CD4-positive, alpha-beta T cell treated with Interleukin-4 for 4 hours (primary cell): ENCODE measurements around the gene NTRK2.

ENCODE experiments used
- DNase-seq: peaks from one replicate; pipeline ENCODE4 v3.0.0-alpha.2; 2020

Gene NTRK2

DNA sequence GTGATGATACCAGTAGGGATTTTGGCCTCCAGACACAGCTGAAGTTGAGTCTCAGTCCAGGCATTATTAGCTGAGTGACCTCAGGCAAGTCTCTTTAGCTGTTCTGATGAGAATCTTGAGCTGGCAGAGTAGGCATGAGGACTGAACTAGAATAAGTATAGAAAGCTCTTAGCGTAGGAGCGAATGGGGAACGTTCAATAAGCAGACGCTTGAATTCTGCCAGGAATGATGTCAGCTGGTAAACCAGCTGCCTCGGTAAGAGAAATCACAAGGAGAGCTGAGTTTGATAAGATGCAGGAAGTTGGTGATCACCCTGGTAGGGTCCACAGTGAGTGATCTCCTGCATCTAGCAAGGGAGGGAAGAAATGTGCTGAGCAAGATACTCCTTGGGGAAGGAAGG is 280.4 kb downstream of the NTRK2 start:
- DNase-seq, result no peak

DNA sequence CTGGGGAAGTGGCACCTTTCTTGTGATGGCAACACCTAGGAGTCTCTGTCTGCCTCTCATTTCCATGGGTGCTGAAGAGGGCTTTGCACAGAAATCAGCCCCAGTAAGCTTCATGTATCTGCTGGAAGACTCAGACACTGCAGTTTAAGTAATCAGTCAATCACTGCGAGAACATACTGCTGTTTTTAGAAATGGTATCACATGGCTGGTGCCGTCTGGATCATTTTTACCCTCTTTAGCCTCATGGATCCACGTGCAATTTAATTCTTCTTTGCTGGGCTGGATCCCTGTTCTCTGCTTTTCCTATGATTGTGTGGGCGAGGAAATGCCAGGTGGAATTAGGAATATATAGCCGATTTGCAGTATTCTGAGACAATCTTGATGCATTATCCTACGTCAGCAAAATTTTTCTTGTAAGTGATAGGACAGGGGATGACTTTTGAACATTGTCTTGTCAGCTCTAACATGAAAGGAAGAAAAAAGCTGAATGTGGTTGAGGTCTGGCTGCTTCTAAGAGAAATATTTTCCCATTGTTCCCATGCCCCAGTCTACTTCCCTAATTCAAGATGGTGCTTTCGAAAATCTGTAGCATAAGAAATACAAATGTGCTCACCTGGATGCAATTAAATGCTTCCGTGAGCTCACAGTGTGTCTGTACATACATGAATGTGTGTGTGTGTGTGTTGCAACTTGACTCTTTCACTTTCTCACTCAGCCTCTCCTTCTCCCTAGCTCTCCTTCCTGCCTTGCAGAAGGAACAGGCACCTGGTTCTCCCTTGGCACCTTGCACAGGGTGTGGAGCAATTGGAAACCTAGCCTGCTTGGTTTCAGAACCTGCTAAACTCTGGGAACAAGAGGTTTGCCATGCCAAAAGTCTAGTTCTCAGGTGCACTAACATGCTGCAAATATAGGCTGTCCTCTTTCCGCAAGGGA is 281.6 kb downstream of the NTRK2 start:
- no peak for DNase-seq

DNA sequence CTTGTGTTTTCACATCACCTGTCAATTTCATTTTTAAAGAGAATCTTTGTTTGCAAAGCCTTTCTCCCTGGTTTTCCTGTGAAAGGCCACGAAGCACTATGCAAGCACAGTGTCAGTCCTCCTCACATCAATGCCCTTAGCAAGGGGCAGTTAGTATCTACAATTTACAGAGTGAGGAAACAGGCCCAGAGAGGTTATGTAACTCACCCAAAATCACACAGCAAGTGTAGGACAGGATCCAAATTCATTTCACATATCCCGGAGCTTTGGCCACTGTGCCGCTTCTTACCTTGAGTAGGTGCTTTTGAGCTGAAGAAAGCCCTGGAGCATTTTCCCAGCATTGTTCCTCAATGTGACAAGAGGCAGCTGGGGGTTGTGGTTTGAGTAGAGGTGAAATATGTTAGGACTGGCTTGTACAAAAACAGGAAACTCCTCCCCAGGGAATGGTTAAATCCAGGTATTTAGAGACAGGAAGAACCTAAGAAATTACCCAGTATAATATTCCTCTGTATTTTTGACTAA is 283.8 kb downstream of the NTRK2 start:
- no peak for DNase-seq

DNA sequence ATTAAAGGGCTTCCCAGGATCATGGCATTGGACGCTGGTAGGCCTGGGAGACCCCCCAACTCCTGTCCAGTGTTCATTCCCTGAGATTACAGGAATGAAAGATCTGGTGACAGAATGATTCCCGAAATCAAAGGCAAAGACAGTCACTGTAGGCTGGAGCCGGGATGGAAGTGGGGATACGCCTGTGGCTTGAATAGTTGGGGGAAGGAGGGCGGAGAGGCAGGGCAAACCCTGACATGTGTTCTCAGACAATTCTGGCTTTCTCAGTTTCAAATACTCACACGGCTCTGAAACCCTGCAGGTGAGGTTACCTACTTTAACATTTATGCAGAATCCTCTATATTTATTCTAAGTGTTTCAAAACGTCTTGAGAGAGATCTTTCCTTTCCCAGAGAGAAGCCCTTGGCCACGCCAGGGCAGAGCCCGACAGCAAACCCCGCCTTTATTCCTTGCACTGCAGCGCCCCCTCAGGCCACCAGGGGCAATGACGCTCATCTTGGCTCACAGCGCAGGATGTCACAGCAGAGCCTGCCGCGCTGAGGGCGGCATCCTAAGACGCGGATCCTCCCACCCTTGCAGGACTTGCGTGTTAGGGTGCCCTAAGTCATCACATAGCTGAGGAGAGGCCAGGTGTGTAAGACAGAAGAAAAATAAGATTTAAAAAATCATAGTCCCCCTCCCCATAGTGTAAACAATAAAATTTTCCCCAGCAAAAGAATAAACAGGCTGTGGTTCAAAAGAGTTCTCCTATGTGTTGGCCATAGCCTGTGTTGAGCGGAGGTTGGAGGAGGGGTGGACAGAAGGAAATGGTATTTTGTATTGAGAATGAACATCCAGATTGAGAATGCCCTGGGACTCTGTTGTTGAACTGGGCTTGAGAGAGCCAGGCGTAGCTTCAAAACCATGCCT is 284.5 kb downstream of the NTRK2 start:
- no peak for DNase-seq

DNA sequence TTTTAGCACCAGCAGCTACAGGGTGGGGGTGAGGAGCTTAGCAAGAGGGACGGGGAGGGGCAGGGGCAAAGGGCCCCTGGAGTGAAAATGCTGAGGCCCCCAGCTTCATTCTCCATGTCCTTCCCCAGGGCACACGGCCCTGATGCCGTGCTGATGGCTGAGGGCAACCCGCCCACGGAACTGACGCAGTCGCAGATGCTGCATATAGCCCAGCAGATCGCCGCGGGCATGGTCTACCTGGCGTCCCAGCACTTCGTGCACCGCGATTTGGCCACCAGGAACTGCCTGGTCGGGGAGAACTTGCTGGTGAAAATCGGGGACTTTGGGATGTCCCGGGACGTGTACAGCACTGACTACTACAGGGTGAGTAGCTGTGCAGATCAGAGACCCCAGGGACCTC is 285.6 kb downstream of the NTRK2 start:
- no peak for DNase-seq

DNA sequence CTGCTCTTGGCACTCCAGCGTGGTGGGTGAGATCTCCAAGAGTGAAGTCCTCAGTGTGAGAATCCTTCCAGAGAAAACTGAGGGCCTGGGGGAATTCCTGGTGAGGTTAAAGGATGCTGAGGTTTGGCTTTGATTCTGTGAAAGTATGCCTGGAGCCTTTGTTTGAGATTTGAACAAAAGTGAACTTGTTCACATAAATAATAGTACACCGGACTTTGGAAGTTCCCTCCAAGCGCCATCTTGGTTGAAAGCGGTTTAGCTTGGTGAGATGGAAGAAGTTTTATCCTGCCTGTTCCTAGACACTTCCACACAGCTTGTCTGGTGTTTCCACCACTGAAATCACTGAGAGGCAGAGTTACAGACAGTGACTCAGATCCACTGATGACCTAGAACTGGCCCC is 286.4 kb downstream of the NTRK2 start:
- DNase-seq, result no peak

DNA sequence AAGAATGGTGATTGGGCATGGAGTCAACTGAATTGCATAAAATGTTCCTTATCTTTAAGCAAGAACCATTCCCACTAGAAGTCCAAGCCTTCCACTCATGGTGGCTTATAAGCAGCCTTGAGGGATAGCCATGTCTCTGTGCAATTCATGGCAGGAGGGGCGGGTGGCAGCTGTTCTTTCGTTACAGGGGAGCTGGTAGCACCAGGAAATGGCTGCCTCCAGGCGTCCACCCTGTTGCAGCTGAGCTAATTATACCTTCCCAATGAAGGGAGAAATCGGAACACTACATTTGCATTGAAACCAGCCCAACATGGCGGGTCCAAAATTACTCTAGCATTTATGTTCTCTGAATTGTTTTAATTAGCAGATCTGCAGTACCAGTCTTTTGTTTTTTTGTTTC is 289.8 kb downstream of the NTRK2 start:
- DNase-seq, result no peak

DNA sequence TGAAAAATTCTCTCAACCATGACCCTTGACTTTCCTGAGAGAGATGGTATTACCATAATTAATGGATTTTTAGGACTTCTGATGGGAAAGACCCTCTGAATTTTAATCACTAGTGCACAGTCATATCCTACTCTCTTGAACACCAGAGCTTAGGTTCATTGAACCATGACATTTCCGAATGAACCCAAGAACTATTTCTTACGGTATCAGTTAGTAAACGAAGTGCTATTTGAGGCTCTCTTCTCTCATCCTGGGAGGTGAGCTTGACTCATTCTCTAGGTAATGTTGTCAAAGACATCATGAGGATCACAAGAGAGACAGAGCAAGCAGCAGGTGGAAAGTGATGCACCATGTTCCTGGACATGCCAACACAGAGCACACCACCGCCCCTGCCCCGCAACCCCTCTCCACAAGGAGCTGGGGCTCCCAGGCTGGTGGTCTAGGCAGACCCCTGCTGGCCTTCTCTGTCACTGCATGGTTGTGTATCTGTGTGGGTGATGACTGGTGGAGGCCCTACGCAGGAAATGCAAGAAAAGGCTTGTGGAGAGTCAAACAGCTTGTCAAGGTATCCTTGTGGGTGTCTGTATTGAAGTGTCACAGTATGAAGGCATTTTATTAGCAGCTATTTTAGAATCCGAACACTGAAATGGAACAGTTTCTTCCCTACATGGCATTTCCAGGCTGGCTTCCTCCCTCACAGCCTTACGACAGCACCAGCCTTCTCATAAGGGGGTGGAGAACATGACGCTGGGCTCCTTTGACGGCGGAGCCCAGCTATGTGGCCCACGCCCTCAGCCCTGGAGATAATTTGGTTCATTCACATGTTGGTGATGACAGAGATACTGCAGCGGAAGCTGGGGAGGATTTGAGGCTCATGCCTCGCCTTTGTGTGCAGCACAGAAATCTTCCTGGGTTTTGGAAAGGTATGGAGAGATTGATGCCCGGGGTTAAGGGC is 297.6 kb downstream of the NTRK2 start:
- DNase-seq, result no peak

DNA sequence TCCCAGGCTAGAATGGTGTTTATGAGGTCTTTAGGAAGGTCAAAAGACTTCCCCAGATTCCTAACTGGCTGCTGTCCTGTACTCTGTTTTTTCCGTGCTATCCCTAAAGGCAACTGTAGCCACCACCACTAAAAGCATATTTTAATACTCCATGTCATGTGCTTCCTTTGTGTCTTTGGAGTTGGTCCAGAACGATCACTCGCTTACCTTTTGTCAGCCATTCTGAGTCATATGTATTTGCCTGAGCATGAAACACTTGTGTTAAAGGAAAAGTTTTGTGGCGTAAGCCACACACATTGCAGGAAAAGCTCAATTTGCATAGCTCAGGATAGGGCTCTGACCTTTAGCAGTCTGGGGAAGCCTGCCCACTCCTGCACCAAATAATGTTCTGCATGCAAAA is 299.6 kb downstream of the NTRK2 start:
- no peak for DNase-seq

DNA sequence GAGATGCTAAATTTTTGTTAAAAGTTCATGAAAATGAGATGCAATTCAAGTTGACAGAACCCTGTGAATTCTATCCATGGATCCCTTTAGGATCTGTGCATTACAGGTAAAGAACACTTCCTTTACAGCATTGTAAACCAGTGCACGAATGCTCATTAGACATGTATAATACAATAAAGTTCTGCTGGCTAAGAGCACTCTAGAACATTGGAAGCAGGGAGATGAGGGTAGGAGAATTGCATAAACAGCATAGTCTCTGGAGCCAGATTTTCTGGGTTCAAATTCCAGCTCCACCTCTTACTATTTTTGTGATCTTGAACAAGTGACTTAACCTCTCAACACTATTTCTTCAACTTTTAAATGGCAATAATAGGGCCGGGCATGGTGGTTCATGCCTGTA is 300.2 kb downstream of the NTRK2 start:
- no peak for DNase-seq

DNA sequence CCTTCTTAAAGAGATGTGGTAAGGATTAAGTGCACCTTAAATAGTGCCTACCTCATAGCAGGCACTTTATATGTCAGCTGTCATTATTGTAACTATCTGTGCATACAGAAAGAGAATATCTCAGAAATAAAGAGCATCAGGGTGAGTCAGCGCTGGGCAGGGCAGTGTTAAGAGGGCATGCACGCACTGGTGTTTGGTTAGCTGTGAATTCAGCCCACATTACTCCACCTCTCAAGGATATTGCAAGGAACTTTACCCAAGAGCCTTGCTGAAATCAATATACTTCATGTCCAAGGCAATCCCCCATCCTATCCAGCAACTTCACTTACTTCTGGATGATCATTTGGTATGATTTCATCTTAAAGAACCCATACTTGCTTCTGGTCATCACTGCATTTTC is 300.9 kb downstream of the NTRK2 start:
- DNase-seq, result no peak

DNA sequence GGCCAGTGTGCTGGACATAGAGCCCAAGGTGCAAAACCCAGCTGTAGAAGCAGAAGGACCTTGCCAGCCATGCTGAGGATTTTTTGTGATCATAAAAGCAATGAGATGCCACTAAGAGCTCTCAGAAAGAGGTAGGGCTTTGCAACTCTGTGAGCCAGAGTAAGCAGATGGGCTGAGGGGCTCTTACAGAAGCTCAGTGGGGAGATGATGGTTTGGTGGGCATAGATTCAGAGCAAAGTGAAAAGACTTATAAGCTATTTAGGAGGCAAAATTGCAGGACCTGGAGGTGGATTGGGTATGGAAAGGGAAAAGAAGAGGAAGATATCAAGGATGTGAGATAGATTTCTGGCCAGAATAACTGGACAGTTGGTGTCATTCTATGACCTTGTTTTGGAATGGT is 302.0 kb downstream of the NTRK2 start:
- DNase-seq, result no peak

DNA sequence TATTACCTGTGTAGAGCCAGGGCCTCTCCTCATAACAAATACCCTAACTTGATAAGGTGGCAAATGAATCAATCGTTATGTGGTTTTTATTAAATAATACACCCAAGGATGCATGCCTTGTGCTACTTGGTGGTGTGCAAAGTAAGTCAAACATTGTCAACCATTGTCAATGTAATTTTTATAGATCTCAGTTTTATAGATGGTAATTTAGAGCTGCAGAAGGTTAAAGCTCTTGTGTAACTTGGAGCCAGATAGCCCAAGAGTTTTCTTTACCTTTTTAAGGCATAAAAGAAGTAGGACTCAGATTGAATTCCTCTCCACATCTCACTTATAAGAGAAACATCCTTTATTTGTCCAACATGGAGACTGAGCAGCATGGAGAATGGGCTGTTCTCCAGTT is 304.7 kb downstream of the NTRK2 start:
- DNase-seq, result no peak

DNA sequence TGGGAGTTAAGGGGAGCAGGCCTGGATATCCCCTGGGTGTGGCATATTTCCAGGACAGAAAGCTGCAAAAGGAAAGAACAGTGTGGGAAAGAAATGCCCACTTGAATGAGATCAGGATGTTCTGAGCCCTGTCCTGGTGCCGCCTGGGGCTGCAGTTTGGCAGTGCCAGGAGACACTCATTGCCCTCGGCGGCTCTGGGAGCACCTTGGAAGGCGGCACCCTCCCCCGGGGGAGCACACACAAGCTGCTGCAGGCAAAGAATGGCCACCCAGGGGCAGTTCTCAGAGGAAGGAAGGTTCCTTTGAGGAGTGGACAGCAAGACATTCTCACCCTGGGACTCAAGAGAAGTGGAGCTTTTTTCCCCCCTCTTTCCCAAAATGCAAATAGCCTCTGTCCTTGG is 305.3 kb downstream of the NTRK2 start:
- DNase-seq, result no peak

DNA sequence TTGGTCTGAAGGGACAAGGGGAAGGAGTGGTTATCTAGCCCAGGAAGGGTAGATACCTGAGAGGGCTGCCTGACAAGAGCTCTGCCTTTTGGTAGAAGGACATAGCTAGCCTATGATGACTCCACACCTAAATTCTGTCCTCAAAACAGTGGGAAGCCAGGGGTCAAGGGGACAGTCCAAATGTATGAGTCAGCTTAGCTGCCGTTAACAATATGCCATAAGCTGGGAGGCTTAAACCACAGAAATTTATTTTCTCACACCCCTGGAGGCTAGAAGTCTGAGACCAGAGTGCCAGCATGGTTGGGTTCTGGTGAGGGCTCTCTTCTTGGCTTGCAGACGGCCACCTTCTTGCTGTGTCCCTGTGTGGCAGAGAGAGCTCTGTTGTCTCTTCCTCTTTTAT is 306.4 kb downstream of the NTRK2 start:
- DNase-seq, result no peak

DNA sequence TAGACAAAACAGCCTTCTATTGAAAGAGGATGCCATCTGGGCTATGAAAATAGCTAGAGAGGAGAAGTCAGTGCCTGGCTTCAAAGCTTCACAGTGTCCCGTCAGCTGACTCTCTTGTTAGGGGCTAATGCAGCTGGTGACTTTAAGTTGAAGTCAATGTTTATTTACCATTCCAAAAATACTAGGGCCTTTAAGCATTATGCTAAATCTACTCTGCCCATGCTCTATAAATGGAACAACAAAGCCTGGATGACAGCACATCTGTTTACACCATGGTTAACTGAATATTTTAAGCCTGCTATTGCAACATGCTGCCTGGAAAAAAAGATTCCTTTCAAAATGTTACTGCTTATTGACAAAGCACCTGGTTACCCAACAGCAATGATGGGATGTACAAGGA is 309.1 kb downstream of the NTRK2 start:
- no peak for DNase-seq

DNA sequence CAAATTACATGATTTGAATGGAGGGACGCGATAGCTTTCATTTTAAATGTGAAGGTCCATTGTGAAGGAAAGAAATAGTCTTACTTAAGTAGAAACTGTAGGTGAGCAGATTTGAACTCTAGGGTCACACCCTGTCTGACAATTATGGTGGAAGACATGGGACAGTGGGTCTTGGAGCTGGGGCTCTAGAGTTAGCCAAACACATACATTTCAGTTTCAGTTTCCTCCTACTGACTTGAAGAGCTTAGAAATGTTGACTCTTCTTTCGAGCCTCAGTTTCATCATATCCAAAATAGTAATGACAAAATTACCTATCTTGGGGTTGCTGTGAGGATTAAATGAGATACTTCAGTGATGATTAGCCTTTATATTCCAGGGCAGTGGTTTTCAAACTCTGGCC is 314.2 kb downstream of the NTRK2 start:
- DNase-seq, result no peak

DNA sequence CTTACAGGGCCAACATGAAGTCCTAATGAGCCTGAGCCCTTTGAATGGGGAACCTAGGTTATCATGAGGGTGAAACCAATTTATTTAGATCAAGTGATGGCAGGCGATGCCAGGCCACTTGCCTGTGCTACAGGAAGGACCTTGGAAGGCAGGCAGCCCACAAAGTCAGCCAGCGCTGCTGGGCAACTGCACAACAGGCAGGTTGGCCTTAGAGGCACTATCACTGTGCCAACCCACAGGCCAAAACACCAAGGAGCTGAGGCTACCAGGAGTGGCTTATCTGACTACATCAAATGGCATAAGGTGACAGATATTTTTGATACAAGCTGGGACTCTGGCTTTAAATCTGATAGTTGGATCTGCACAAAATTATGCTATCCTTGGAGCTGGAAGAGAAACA is 319.1 kb downstream of the NTRK2 start:
- no peak for DNase-seq

DNA sequence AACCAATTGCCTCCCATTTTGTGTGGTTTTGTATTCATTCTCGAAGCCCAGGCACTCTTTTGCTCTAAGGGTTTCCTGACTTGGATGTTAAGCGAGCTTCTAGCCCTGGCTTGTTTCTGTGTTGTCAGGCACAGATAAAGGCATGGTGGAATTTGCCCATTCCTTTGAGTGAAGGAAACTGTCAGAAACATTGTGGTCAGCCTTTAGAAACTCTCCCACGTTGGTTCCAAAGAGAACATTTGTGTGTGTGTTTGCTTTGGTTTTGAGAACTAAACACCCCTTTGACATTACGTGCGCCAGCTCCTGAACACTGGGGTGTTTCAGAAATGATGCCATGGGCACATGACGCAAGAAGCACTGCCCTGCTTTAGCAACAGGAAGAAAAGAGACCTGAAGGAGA is 320.9 kb downstream of the NTRK2 start:
- no peak for DNase-seq

DNA sequence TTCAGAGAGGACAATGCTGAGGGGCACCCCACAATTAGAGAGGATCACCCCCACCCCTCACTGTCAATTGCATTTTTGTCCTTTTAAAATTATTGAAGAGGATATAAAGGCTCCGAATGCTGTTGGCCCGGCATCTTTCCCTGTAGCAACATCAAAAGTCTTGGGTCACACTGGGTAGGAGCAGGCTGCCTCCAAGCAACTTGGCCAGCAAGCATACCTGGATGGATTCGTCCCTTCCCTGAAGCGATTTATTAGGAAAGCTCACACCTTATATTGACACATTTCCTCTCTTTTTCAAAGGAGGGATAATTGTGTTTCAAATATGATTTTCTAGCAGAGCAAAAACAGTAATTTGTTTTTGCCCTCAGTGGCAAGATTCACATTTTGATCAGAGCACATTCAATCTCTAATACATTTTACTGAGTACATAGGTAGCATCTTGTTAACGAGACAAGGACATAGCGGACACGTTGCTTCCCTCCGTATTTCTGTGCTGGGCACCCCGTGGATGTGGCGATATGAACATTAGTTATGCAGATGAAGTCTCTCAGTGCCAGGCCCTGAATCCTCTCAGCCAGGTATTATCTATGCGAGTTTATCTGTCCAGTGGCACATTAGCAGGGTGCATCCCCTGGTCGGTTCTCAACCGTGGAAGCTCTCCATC is 321.5 kb downstream of the NTRK2 start:
- no peak for DNase-seq

DNA sequence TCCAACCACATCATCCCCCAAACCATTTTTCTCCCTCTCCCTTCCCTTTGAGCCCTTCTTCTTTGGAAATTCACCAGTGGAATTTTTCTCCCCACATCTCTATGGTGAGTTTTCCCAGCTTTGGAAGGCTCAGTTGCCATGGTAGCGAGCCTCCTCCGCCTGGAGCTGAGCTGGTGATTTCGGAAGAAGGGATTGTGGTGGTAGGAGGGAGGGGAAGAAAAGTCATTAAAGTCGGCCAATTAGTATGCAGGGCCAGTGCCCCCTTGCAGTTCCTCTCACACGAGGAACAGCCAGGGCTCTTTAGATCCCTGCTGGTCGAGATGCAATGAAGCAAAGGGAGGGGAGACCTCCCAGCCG is 322.0 kb downstream of the NTRK2 start:
- DNase-seq, result no peak

DNA sequence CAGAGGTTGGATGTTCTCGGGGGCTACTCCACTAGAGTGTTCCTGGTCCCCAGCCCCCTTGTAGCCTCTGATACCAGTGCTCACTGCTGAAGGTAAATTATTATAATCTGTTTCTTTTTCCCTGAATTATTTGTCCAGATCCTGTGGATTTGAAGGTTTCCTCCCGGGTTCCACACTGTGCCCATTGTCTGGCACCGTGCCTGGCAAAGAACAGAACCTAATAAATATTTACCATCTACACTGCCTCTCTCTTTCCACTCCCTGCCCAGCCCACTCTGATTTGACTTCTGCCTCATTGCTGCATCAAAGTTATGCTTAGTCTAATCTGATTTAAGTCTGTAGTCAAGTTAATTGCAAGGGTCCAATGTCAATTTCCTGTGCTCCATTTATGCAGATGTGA is 322.9 kb downstream of the NTRK2 start:
- DNase-seq, result no peak
